Activated CD8-positive, alpha-beta T cell treated with anti-CD3 and anti-CD28 coated beads, Interleukin-2, amount 10 ng/mL, durations not matched to agents 7 days and 5 days (primary cell): ENCODE measurements around the gene CEBPE. TPM values are rescaled to one million over a fixed set of nuclear protein-coding genes. Genes with fewer than 3 reads are reported as not detected.

Experiments
- ATAC-seq: fragments of 150-1000 bp; cut with Tn5 transposase; one replicate; pipeline ENCODE4 v1.10.0; 2021; ENCODE audit warnings: moderate library complexity
- CTCF ChIA-PET: fragments of 350-600 bp; sonication (Branson Sonifier 250); formaldehyde crosslinking; loops from one replicate; lab custom pipeline; 2021; ENCODE audit warnings: antibody characterized with exemption; lab: Charles Lee
- POLR2A ChIA-PET: fragments of 350-600 bp; sonication (Branson Sonifier 250); formaldehyde crosslinking; loops from one replicate; lab custom pipeline; 2021; ENCODE audit warnings: antibody characterized with exemption; lab: Charles Lee
- DNase-seq: peaks from one replicate; pipeline ENCODE4 v3.0.0-alpha.2; 2020
- H3K27ac Mint-ChIP-seq: one replicate; pipeline ENCODE4 v1.8.0; 2021; ENCODE audit warnings: mild to moderate bottlenecking, mixed read lengths
- H3K27me3 Mint-ChIP-seq: one replicate; pipeline ENCODE4 v1.8.0; 2021; ENCODE audit warnings: low read depth, mixed read lengths
- H3K36me3 Mint-ChIP-seq: one replicate; pipeline ENCODE4 v1.8.0; 2021; ENCODE audit warnings: low read depth, mixed read lengths
- H3K4me1 Mint-ChIP-seq: one replicate; pipeline ENCODE4 v1.8.0; 2021; ENCODE audit warnings: low read depth, mixed read lengths
- H3K4me3 Mint-ChIP-seq: one replicate; pipeline ENCODE4 v1.8.0; 2021; ENCODE audit warnings: mild to moderate bottlenecking, mixed read lengths
- H3K9me3 Mint-ChIP-seq: one replicate; pipeline ENCODE4 v1.8.0; 2022; ENCODE audit warnings: mixed read lengths; ENCODE audit not compliant: insufficient read depth
- total RNA-seq, 2 experiments: library from RNA; stranded (reverse); gene quantifications; one replicate each; pipeline ENCODE4 v1.2.3, GENCODE V29; 2021

Gene CEBPE
- total RNA-seq: under 1 TPM; 0.50 to 0.92 TPM

DNA sequence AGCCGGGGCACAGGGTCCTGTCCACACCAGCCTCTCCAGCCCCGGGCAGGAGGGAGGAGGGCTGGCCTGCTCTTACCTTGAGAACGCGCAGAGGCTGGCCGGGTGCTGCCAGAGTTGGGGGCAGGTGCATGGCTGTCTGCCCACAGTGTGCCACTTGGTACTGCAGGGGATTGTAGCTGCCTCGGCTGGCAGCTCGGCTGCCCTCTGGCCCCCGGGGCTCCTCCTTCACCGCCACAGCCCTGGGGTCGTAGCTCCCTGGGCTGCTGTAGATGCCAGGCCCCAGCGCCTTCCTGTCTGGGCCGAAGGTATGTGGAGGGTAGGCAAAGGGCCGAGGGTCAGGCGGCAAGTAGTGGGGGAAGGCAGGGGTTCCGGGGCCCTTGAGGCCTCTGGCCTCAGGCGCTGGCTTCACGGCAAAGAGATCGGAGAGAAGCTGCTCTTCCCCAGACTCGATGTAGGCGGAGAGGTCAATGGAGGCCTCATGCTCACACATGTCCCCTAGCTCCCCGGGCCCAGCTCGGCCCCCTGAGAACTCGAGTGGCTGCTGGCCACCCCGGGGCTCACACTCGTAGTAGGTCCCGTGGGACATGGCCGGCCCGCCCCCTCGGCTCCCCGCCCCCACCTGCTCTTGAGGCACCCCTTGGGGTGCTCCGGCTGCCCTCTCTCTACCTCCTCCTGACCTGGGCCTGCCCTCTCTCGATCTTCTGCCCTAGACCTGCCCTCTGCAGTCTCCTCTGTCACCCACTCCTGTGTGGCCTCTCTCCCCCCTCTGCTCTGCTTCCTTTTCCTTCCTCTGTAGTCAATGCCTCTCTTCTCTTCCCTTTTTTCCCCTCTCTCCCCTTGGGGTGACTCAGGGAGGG lies at the start of gene CEBPE:
TSS of gene CEBPE (minus strand) at position 750 of the 857 bp plus-strand sequence. CDS start at position 586, 164 bp downstream.
- DNase-seq (no peak), ATAC-seq (no peak)
- H3K27me3 Mint-ChIP-seq: no peaks in the 10 kb centered on the region
- peak within 1 kb of the TSS; percentile 48 for H3K4me3 Mint-ChIP-seq
- H3K36me3 Mint-ChIP-seq: no peaks in the 10 kb centered on the region
- peaks cover 44% of the 10 kb centered on the region for H3K4me1 Mint-ChIP-seq
- ChIA-PET CTCF (interaction anchor here (1.0 to 4.3 kb wide), 11 partner anchors 8 to 262 kb away, joined by 4 to 378 read pairs (median 19); partner anchors contain the start of genes ACIN1, C14orf119 and SLC7A8), POLR2A (interaction anchor here (0.7 to 3.4 kb wide), 3 partner anchors 24 to 288 kb away, joined by 3 to 20 read pairs (median 6); partner anchors contain the start of genes ACIN1 and C14orf119)
- H3K9me3 Mint-ChIP-seq: no peaks in the 10 kb centered on the region
- peak within 1 kb of the TSS; percentile 88 for H3K27ac Mint-ChIP-seq

DNA sequence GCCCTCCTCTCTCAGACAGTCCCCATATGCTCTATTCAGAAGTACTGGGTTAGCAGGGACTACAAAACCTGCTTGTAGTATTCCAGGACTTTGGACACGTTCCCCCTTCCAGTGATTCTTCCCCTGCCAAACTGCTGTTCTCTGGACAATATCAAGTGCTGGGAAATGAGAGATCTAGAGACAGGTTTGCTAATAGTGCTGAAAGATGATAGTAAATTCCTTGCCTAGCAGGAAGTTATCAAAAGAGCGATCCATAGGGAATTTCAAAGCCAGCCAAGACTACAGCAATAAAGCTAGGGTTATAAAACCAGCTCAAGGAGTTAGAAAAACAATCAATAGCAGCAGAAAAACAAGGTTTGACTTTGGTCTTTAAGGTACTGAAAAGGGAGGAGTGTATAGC lies 49.2 kb upstream of the CEBPE start:
- ATAC-seq (no peak), DNase-seq (no peak)
- H3K27ac Mint-ChIP-seq: no peak overlapping the region
- no peaks in the 10 kb centered on the region for H3K9me3 Mint-ChIP-seq
- ChIA-PET POLR2A (no interaction called here), CTCF (interaction anchor here (1.0 to 2.1 kb wide), 3 partner anchors 18 to 99 kb away, joined by 3 to 8 read pairs (median 3); no protein-coding TSS in a partner anchor)
- no peak overlapping the region for H3K4me3 Mint-ChIP-seq
- peaks cover 4% of the 10 kb centered on the region for H3K4me1 Mint-ChIP-seq
- H3K27me3 Mint-ChIP-seq: no peaks in the 10 kb centered on the region
- H3K36me3 Mint-ChIP-seq: no peaks in the 10 kb centered on the region

DNA sequence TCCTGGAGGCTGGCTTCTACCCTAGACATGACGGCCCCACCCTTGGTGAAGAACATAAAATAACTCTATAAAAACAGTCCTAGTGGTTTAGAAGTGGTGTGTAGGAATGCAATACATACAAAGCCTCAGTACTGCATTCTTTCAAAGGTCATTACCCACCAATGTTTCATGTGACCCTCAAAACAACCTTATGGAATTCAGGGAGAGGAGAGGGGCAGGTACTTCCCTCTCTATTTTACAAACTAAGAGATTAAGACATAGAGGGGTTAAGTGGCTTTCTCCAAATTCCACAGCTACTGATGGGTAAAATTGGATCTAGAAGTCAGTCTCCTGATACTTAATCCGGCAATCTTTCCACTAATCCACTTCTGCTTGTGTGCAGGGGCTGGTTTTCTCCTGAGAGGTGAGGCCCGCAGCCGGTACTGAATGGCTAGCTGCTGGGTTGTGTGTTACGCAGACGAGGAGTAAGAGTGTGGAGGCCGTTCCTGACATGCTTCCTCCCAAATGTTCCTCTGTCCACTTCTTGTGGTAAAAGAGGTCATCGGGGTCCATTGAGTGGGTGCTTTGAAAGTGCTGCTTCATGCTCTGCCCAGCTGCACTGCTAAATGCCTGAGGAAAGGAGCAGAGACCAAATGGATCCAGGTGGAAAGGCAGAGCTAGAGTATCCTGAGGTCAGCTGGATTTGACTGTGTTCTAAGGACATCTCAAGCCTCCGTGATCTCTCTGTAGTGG lies 48.2 kb upstream of the CEBPE start:
- no peaks in the 10 kb centered on the region for H3K27me3 Mint-ChIP-seq
- no peaks in the 10 kb centered on the region for H3K36me3 Mint-ChIP-seq
- no peak for DNase-seq
- no peak overlapping the region for H3K4me3 Mint-ChIP-seq
- peaks cover 7% of the 10 kb centered on the region for H3K4me1 Mint-ChIP-seq
- H3K9me3 Mint-ChIP-seq: no peaks in the 10 kb centered on the region
- ATAC-seq: no peak
- H3K27ac Mint-ChIP-seq: no peak overlapping the region
- ChIA-PET CTCF (interaction anchor here (2.1 kb wide), 1 partner anchor 19 kb away, joined by 8 read pairs; no protein-coding TSS in a partner anchor), POLR2A (no interaction called here)

- Mint-ChIP-seq H3K36me3 (no peaks in the 10 kb centered on the region), H3K27me3 (no peaks in the 10 kb centered on the region), H3K4me3 (no peak overlapping the region), H3K4me1 (peaks cover 11% of the 10 kb centered on the region), H3K27ac (no peak overlapping the region), H3K9me3 (no peaks in the 10 kb centered on the region)
- DNase-seq: no peak
- CTCF ChIA-PET: no interaction called here
- POLR2A ChIA-PET: no interaction called here
- no peak for ATAC-seq
These were observed 45.9 kb upstream of the CEBPE start for GRCh38 chr14:23164949-23165348.

DNA sequence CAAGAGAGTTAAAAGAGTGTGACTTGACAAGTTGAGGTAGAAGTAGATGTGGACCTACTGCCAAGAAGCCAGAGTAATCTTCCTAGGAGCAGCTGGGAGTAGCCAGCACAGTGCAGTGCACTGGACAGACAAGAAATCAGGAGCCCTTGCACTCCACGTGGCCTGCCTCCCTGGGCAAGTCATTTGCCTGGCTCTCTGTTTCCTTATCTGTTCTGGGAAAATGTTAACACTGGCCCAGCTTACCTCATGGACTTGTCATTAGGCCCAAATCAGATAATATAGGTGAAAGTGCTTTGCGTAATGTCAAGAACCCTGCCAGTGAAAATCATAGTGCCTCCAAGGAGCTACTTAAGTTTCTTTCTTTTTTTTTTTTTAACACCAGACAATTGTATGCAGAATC lies 45.2 kb upstream of the CEBPE start:
- no peak overlapping the region for H3K27ac Mint-ChIP-seq

GRCh38 chr14:23163830-23164229 lies 44.8 kb upstream of the CEBPE start:
- H3K4me1 Mint-ChIP-seq: peaks cover 11% of the 10 kb centered on the region

More for the DNA sequence above, 45.2 kb upstream of the CEBPE start:
- ChIA-PET POLR2A (no interaction called here), CTCF (interaction anchor here (2.8 to 2.9 kb wide), 2 partner anchors 12 to 44 kb away, joined by 19 to 22 read pairs; no protein-coding TSS in a partner anchor)
- Mint-ChIP-seq H3K4me1 (peaks cover 11% of the 10 kb centered on the region), H3K4me3 (no peak overlapping the region), H3K36me3 (no peaks in the 10 kb centered on the region), H3K27me3 (peaks cover 3% of the 10 kb centered on the region), H3K9me3 (no peaks in the 10 kb centered on the region)
- DNase-seq (no peak), ATAC-seq (no peak)

DNA sequence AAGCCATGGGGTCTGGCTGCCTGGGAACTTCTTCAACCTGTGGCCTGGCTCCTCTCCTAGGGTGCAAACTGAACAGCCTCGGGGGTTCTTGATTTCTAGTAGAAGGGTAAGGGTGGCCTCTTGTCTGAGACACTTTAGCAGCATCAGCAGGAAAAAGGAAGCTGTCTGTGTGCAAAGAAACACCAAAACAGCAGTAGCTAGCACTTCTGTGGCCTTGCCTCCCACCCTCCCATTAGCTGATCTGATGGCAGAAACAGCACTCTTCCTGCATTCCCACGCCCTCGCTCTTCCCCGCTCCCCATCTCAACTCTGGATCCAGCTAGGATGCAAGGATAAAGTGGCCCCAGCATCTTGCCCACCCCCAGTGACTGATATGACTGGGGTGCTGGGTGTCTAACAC lies 43.7 kb upstream of the CEBPE start:
- CTCF ChIA-PET: interaction anchor here (1.2 to 2.9 kb wide), 4 partner anchors 14 to 42 kb away, joined by 3 to 22 read pairs (median 11); no protein-coding TSS in a partner anchor
- H3K36me3 Mint-ChIP-seq: no peaks in the 10 kb centered on the region

More at GRCh38 chr14:23163830-23164229, 44.8 kb upstream of the CEBPE start:
- H3K4me3 Mint-ChIP-seq: no peak overlapping the region
- ChIA-PET POLR2A (interaction anchor here (0.5 to 0.6 kb wide), 2 partner anchors 132 to 226 kb away, joined by 3 read pairs; no protein-coding TSS in a partner anchor), CTCF (interaction anchor here (2.8 to 2.9 kb wide), 2 partner anchors 13 to 43 kb away, joined by 19 to 22 read pairs; no protein-coding TSS in a partner anchor)
- peaks cover 3% of the 10 kb centered on the region for H3K27me3 Mint-ChIP-seq
- no peaks in the 10 kb centered on the region for H3K36me3 Mint-ChIP-seq
- DNase-seq (no peak), ATAC-seq (no peak)
- no peak overlapping the region for H3K27ac Mint-ChIP-seq
- no peaks in the 10 kb centered on the region for H3K9me3 Mint-ChIP-seq

GRCh38 chr14:23162005-23162404 lies 43.0 kb upstream of the CEBPE start:
- CTCF ChIA-PET: interaction anchor here (1.2 to 2.9 kb wide), 3 partner anchors 14 to 42 kb away, joined by 3 to 22 read pairs (median 19); no protein-coding TSS in a partner anchor
- Mint-ChIP-seq H3K9me3 (no peaks in the 10 kb centered on the region), H3K27ac (no peak overlapping the region), H3K4me3 (no peak overlapping the region), H3K27me3 (peaks cover 3% of the 10 kb centered on the region), H3K4me1 (peaks cover 11% of the 10 kb centered on the region), H3K36me3 (no peaks in the 10 kb centered on the region)
- no peak for DNase-seq
- ATAC-seq: no peak
- POLR2A ChIA-PET: no interaction called here

More for the DNA sequence above, 43.7 kb upstream of the CEBPE start:
- Mint-ChIP-seq H3K4me3 (no peak overlapping the region), H3K9me3 (no peaks in the 10 kb centered on the region), H3K27ac (peak overlapping the region; percentile 35), H3K27me3 (peaks cover 3% of the 10 kb centered on the region), H3K4me1 (peaks cover 11% of the 10 kb centered on the region)
- ATAC-seq (no peak), DNase-seq (no peak)
- POLR2A ChIA-PET: no interaction called here

- ChIA-PET POLR2A (interaction anchor here (0.8 kb wide), 1 partner anchor 9 kb away, joined by 3 read pairs; no protein-coding TSS in a partner anchor), CTCF (interaction anchor here (2.9 kb wide), 1 partner anchor 41 kb away, joined by 19 read pairs; no protein-coding TSS in a partner anchor)
- no peak for ATAC-seq
- Mint-ChIP-seq H3K27me3 (peaks cover 3% of the 10 kb centered on the region), H3K27ac (no peak overlapping the region), H3K4me1 (peaks cover 11% of the 10 kb centered on the region), H3K4me3 (no peak overlapping the region), H3K36me3 (no peaks in the 10 kb centered on the region), H3K9me3 (no peaks in the 10 kb centered on the region)
- no peak for DNase-seq
These were observed 42.0 kb upstream of the CEBPE start for GRCh38 chr14:23160924-23161522.

GRCh38 chr14:23159532-23159931 lies 40.5 kb upstream of the CEBPE start:
- POLR2A ChIA-PET: no interaction called here
- Mint-ChIP-seq H3K4me1 (peaks cover 16% of the 10 kb centered on the region), H3K4me3 (no peak overlapping the region), H3K27me3 (peaks cover 3% of the 10 kb centered on the region), H3K9me3 (no peaks in the 10 kb centered on the region), H3K27ac (no peak overlapping the region), H3K36me3 (no peaks in the 10 kb centered on the region)
- DNase-seq (no peak), ATAC-seq (no peak)
- CTCF ChIA-PET: no interaction called here

DNA sequence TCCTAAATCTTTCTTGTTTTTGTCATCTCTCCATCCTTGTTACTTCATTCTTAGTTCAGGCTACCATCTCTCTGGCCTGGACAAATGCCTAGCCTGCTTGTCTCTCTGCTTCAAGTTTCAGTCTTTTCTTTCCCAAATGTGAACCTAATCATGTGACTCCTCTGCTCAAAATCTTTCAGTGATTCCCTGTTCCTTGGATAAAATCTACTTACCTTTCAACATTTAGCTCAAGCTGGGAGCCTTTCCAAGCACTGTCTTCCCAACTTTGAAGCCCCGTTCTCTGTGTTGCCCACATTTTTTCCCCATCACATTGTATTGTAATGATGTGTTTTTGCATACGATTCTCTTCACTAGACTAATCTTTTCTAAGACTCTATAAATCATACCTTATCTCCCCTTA lies 39.7 kb upstream of the CEBPE start:
- no peak for ATAC-seq
- Mint-ChIP-seq H3K36me3 (no peaks in the 10 kb centered on the region), H3K27ac (no peak overlapping the region), H3K4me3 (no peak overlapping the region), H3K27me3 (peaks cover 3% of the 10 kb centered on the region), H3K4me1 (peaks cover 18% of the 10 kb centered on the region), H3K9me3 (no peaks in the 10 kb centered on the region)
- POLR2A ChIA-PET: no interaction called here
- no peak for DNase-seq
- CTCF ChIA-PET: interaction anchor here (1.7 kb wide), 1 partner anchor 38 kb away, joined by 6 read pairs; no protein-coding TSS in a partner anchor
